PC-3 (cell line): ENCODE data around the gene SNRNP70. TPM values are rescaled to one million over a fixed set of nuclear protein-coding genes. Genes with fewer than 3 reads are reported as not detected.
A peak's percentile ranks its signal among the peaks of the same experiment; 100 is the strongest.

Experiments
- ATAC-seq: fragments of 200-7000 bp; cut with Tn5 transposase; 2 replicates; pipeline ENCODE4 v1.9.1; 2020; ENCODE audit warnings: mild to moderate bottlenecking, moderate library complexity
- BruUV-seq: library from RNA; stranded (reverse); fragments of 400-500 nt; replicated peaks from 2 replicates; lab custom pipeline; 2021; lab: Mats Ljungman, UMichigan
- CTCF ChIA-PET: fragments of 300-600 bp; sonication (Branson Sonifier 250); formaldehyde crosslinking; loops from one replicate; lab custom pipeline; 2022; ENCODE audit warnings: antibody characterized with exemption; lab: Charles Lee
- POLR2A ChIA-PET: fragments of 300-600 bp; sonication (Branson Sonifier 250); formaldehyde crosslinking; loops from one replicate; lab custom pipeline; 2022; ENCODE audit warnings: antibody characterized with exemption; ENCODE audit not compliant: unreplicated experiment; lab: Charles Lee
- DNase-seq: peaks from one replicate; pipeline ENCODE4 v3.0.0-alpha.2; 2015
- H2AFZ ChIP-seq: fragments of 300-600 bp; sonication (generic); 2 replicates; pipeline ENCODE4 v1.6.0; 2016; ENCODE audit warnings: antibody characterized with exemption, low read length
- H3F3A ChIP-seq: fragments of 300-600 bp; sonication (generic); one replicate; pipeline ENCODE4 v1.6.0; 2017; ENCODE audit warnings: antibody characterized with exemption, low read length, control low read depth, mild to moderate bottlenecking; ENCODE audit not compliant: unreplicated experiment
- H3K27ac ChIP-seq: fragments of 300-600 bp; sonication (generic); 2 replicates; pipeline ENCODE4 v1.5.1; 2016; ENCODE audit warnings: mild to moderate bottlenecking, low read length
- H3K27me3 ChIP-seq: fragments of 300-600 bp; sonication (generic); 2 replicates; pipeline ENCODE4 v1.6.1; 2016; ENCODE audit warnings: low read length, mixed read lengths
- H3K36me3 ChIP-seq: fragments of 300-600 bp; sonication (generic); 2 replicates; pipeline ENCODE4 v1.6.1; 2016; ENCODE audit warnings: low read depth, mixed run types, low read length, mixed read lengths
- H3K4me1 ChIP-seq: fragments of 300-600 bp; sonication (generic); 2 replicates; pipeline ENCODE4 v1.5.1; 2016; ENCODE audit warnings: low read length; ENCODE audit not compliant: insufficient read depth
- H3K4me2 ChIP-seq: fragments of 300-600 bp; sonication (generic); 2 replicates; pipeline ENCODE4 v1.6.0; 2016; ENCODE audit warnings: low read length
- H3K4me3 ChIP-seq: fragments of 300-600 bp; sonication (generic); 2 replicates; pipeline ENCODE4 v1.5.1; 2016; ENCODE audit warnings: mild to moderate bottlenecking, low read length, mixed read lengths
- H3K79me2 ChIP-seq: fragments of 300-600 bp; sonication (generic); 2 replicates; pipeline ENCODE4 v1.6.1; 2017; ENCODE audit warnings: low read length, mixed read lengths
- H3K9ac ChIP-seq: fragments of 300-600 bp; sonication (generic); 2 replicates; pipeline ENCODE4 v1.6.0; 2016; ENCODE audit warnings: mild to moderate bottlenecking, low read length
- H3K9me2 ChIP-seq: fragments of 300-600 bp; sonication (generic); replicated peaks from 2 replicates; pipeline ENCODE4 v1.6.1; 2016; ENCODE audit warnings: mixed run types, low read length, mixed read lengths
- H3K9me3 ChIP-seq: fragments of 300-600 bp; sonication (generic); 2 replicates; pipeline ENCODE4 v1.6.1; 2016; ENCODE audit warnings: low read length, mixed read lengths
- H4K20me1 ChIP-seq: fragments of 300-600 bp; sonication (generic); 2 replicates; pipeline ENCODE4 v1.6.1; 2016; ENCODE audit warnings: low read length, mixed read lengths
- CTCF ChIP-seq: fragments of 300-600 bp; sonication (generic); conservative IDR thresholded peaks from 2 replicates; pipeline ENCODE4 v1.5.1; 2017; ENCODE audit warnings: antibody characterized with exemption, low read depth, mild to moderate bottlenecking, low read length
- EZH2 ChIP-seq: fragments of 300-600 bp; sonication (generic); IDR thresholded peaks from one replicate; pipeline ENCODE4 v1.6.1; 2017; ENCODE audit warnings: antibody characterized with exemption, mild to moderate bottlenecking, low read length; ENCODE audit not compliant: unreplicated experiment
- EZH2phosphoT487 ChIP-seq: fragments of 300-600 bp; sonication (generic); IDR thresholded peaks from 2 replicates; pipeline ENCODE4 v1.6.1; 2018; ENCODE audit warnings: mild to moderate bottlenecking, antibody characterized with exemption, low read length, borderline replicate concordance
- intact Hi-C: fragments of 100-400 bp; cut with micrococcal nuclease; formaldehyde crosslinking; loops from 2 replicates; pipeline ENCODE4 v1.9.0; 2023
- total RNA-seq: library from RNA; depleted of rRNA; stranded (reverse); fragments of >200 nt; gene quantifications from 2 replicates; pipeline ENCODE4 v1.2.3, GENCODE V29; 2014

SNRNP70 gene
- total RNA-seq, 1 experiment from 2014 or later, result 367 TPM

DNA sequence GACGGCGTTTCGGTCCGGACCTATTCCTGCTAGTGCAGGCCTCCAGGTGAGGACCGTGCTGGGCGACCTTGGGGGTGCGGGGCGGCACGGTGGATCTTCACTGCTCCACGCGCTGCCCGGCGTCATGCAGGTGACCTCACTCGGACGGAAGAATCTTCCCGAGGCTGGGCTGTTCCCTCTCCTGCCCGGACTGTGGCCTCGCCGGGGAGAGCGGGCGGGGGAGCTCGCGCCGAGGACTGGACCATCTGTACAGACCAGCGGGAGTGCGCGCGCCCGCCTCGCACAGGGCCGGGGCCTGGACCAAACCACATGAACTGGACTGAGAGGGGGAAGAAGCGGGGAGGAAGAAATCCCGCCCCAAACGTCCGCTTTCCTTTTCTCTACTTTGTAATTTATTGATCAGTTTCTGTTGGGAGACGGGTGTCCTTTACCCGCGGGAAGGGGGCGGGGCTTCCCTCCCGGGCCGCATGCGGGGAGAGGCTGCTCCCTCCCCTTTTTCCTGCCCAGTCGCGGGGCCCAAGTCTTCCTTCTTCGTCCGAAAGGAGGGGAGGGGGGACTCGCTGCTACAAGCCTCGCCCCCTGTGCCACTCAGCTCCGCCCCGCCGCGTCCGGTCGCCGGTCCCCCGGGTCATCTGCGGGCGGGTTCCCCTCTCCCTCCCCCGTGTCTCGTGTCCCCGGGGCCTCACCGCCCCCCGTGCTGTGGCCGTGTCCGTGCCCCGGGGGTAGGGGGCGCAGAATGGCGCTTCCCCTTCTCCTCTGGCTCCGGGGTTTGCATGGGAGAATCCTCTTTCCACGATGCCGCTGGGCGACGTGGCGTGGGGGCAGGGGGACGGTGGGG, 65.1 kb downstream of the SNRNP70 start:
- Histone ChIP-seq H3K4me1 (peaks cover 25% of the 10 kb centered on the region), H3K79me2 (no peaks in the 10 kb centered on the region), H3K9ac (peak overlapping the region; percentile 75), H3K4me3 (peak overlapping the region; percentile 71), H2AFZ (peak overlapping the region; percentile 70), H3K9me3 (no peaks in the 10 kb centered on the region), H3K27ac (peak overlapping the region; percentile 44), H3K4me2 (peak overlapping the region; percentile 91), H4K20me1 (no peaks in the 10 kb centered on the region), H3K9me2 (no peaks in the 10 kb centered on the region), H3K27me3 (no peaks in the 10 kb centered on the region), H3K36me3 (no peaks in the 10 kb centered on the region), H3F3A (no peaks in the 10 kb centered on the region)
- no TSS peak for BruUV-seq
- peak; percentile 51 for ATAC-seq
- CTCF ChIA-PET, result interaction anchor here (0.6 to 2.0 kb wide), 5 partner anchors 22 to 157 kb away, joined by 3 to 11 read pairs (median 4); partner anchors contain the start of genes GYS1 and RUVBL2
- POLR2A ChIA-PET, result no interaction called here
- no peak for TF ChIP-seq EZH2phosphoT487
- no peak for TF ChIP-seq EZH2
- TF ChIP-seq CTCF, result no peak
- DNase-seq, result peak; percentile 86
- intact Hi-C loops, result loop anchor here (1.0 kb wide), 1 partner anchor 49 kb away; no protein-coding TSS in a partner anchor

- BruUV-seq, result no TSS peak
- ChIA-PET POLR2A (interaction anchor here (0.7 kb wide), 1 partner anchor 158 kb away, joined by 3 read pairs; no protein-coding TSS in a partner anchor), CTCF (interaction anchor here (0.6 to 1.1 kb wide), 3 partner anchors 53 to 158 kb away, joined by 3 to 4 read pairs (median 4); partner anchors contain the start of genes GYS1 and RUVBL2)
- Histone ChIP-seq H3K27ac (peak overlapping the region; percentile 44), H3K27me3 (no peaks in the 10 kb centered on the region), H3K4me1 (peaks cover 25% of the 10 kb centered on the region), H3K9me2 (no peaks in the 10 kb centered on the region), H3K9me3 (no peaks in the 10 kb centered on the region), H3F3A (no peaks in the 10 kb centered on the region), H3K79me2 (no peaks in the 10 kb centered on the region), H4K20me1 (no peaks in the 10 kb centered on the region), H3K4me2 (peak overlapping the region; percentile 91), H3K36me3 (no peaks in the 10 kb centered on the region), H3K4me3 (peak overlapping the region; percentile 71), H2AFZ (peak overlapping the region; percentile 70), H3K9ac (peak overlapping the region; percentile 75)
- TF ChIP-seq EZH2phosphoT487 (no peak), EZH2 (no peak), CTCF (no peak)
- ATAC-seq (no peak), DNase-seq (no peak)
- intact Hi-C loops, result loop anchor here (1.0 kb wide), 1 partner anchor 48 kb away; no protein-coding TSS in a partner anchor
Observed at GRCh38 chr19:49150944-49151243, 65.6 kb downstream of the SNRNP70 start.
